Spleen (tissue), 11 donors: ENCODE data around the gene MRPS34. TPM values are rescaled to one million over a fixed set of nuclear protein-coding genes. Genes with fewer than 3 reads are reported as not detected.

ENCODE experiments used
- DNase-seq: peaks from one replicate; pipeline ENCODE4 v3.0.0-alpha.2; 2020
- H3K27ac ChIP-seq, 8 donors: fragments of 200-600 bp; sonication (generic) in 7 of 8; 1 replicate in 4 of 8; 2 replicates in 4 of 8; pipeline versions ENCODE4 v1.5.0 to v1.8.0; 2016 to 2021; ENCODE audit warnings: inconsistent platforms in 4 of 8, mild to moderate bottlenecking in 4 of 8, moderate library complexity in 1 of 8
- H3K27me3 ChIP-seq, 7 donors: fragments of 200-600 bp; sonication (generic) in 6 of 7; replicated peaks in 1 of 7; 1 replicate in 4 of 7; 2 replicates in 3 of 7; pipeline versions ENCODE4 v1.5.0 to v1.8.0; 2016 to 2021; ENCODE audit warnings: inconsistent platforms in 3 of 7, mild to moderate bottlenecking in 1 of 7
- H3K36me3 ChIP-seq, 6 donors: fragments of 200-600 bp; sonication (generic) in 5 of 6; 1 replicate in 4 of 6; 2 replicates in 2 of 6; pipeline versions ENCODE4 v1.5.0 to v1.8.0; 2016 to 2021; ENCODE audit warnings: inconsistent platforms in 2 of 6
- H3K4me1 ChIP-seq, 6 donors: fragments of 200-600 bp; sonication (generic) in 5 of 6; 1 replicate in 3 of 6; 2 replicates in 3 of 6; pipeline versions ENCODE4 v1.5.0 to v1.8.0; 2016 to 2021; ENCODE audit warnings: inconsistent platforms in 3 of 6
- H3K4me3 ChIP-seq, 8 donors: fragments of 200-600 bp; sonication (generic) in 7 of 8; 1 replicate in 4 of 8; 2 replicates in 4 of 8; pipeline versions ENCODE4 v1.5.0 to v1.8.0; 2016 to 2021; ENCODE audit warnings: inconsistent platforms in 4 of 8, mild to moderate bottlenecking in 4 of 8, moderate library complexity in 2 of 8
- H3K9me3 ChIP-seq, 8 donors: fragments of 200-600 bp; sonication (generic) in 7 of 8; 1 replicate in 4 of 8; 2 replicates in 4 of 8; pipeline versions ENCODE4 v1.5.0 to v1.8.0; 2016 to 2021; ENCODE audit warnings: inconsistent platforms in 4 of 8
- POLR2A ChIP-seq, 3 donors: fragments of 450-650 bp; IDR thresholded peaks; one replicate each; pipeline ENCODE4 v1.5.1; 2017; ENCODE audit warnings: antibody characterized with exemption in 3 of 3, mild to moderate bottlenecking in 1 of 3
- POLR2AphosphoS5 ChIP-seq, 3 donors: sonication (generic); formaldehyde crosslinking; IDR thresholded peaks; one replicate each; pipeline ENCODE4 v1.5.1; 2017; ENCODE audit warnings: antibody characterized with exemption in 3 of 3
- WGBS, 5 donors: extraction: QIAGEN DNeasy Blood & Tissue Kit in 3 of 5; methylation state at CpG; one replicate each; pipeline versions ENCODE4 v1.1.5 to v1.1.7; 2013 to 2018; 5-methylcytosine and 5-hydroxymethylcytosine counted together
- intact Hi-C: fragments of 100-400 bp; cut with DNase I; formaldehyde crosslinking; loops from one replicate; pipeline ENCODE4 v1.15.0; 2023; ENCODE audit warnings: low total_unique reads
- polyA plus RNA-seq, 3 donors: library from polyadenylated mRNA; stranded (reverse); fragments of 200-250 nt; gene quantifications; one replicate each; pipeline ENCODE4 v1.2.1, GENCODE V29; 2013
- total RNA-seq, 7 donors: library from RNA; depleted of rRNA in 3 of 7; stranded (reverse); fragments of >200 nt in 3 of 7; fragmentation: NEBNext Ultra II Directional in 4 of 7; extraction: Animal tissue kit (Norgen Biotek cat#: 25700) in 4 of 7; gene quantifications; one replicate each; pipeline versions ENCODE4 v1.1.0 to v1.2.1, GENCODE V29; 2016 to 2021
- TF ChIP-seq, protein P1 (sequence below), 11 experiments: fragments of 200-600 bp in 7 of 11; fragments of 450-650 bp in 4 of 11; sonication (generic) in 4 of 11; IDR thresholded peaks in 8 of 11; conservative IDR thresholded peaks in 3 of 11; 1 replicate in 7 of 11; 2 replicates in 4 of 11; pipeline versions ENCODE4 v1.4.0 to v1.8.0; 2016 to 2021; ENCODE audit warnings: antibody characterized with exemption in 11 of 11, inconsistent platforms in 4 of 11, mild to moderate bottlenecking in 1 of 11
- donor health status: healthy with polysubstance abuse.
- donor health status: DM: no; HTN: no; CAD: no; lungs with moderate emphysema.
- donor health status: DM: no; HTN: no; CAD: no.
- donor health status: Bipolar disorder and iron deficiency.
- donor health status: healthy.
- donor health status: DM: no; HTN: no; CAD: no.
- donor health status: DM: yes; HTN: yes; CAD: no.

MRPS34 gene
- total and polyA plus RNA-seq, 10 donors, result 49.9 to 157 (median 63.8) TPM

DNA sequence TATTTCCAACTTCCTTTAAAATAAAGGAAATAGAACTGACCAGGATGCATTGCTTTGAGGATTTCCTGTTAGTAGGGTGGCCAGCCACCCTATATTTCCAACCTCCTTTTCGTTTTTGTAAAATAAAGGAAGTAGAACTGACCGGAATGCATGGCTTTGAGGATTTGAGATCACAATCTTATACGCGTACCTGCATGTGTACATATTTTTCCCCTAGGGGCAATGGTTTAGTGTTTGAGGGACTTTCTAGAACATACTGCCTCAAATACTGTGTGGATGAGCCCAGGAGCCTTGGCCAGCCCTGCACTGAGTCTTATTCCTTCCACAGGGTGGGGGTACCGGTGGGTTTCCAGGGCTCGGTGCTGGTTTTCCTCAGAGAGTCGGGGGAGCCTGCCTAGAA is 41.3 kb downstream of the MRPS34 start:
- no peak for TF ChIP-seq POLR2A (IDR thresholded peaks at IDR 0.05)
- intact Hi-C loops, result no loop called here
- no peak for DNase-seq
- WGBS, 5 donors, result 61 to 75% (median 73%) methylated on average over 6 to 7 of the region's 7 CpGs
- Histone ChIP-seq H3K27ac (peak overlapping the region in 1 of 8 donors; percentile 13), H3K36me3 (peaks cover 0 to 87% (median 68%) of the 10 kb centered on the region in 6 donors), H3K9me3 (no peaks in the 10 kb centered on the region), H3K27me3 (no peaks in the 10 kb centered on the region), H3K4me3 (no peak overlapping the region), H3K4me1 (peaks cover 0 to 13% (median 0%) of the 10 kb centered on the region in 6 donors)

- Histone ChIP-seq H3K4me1 (peaks cover 0 to 18% (median 0%) of the 10 kb centered on the region in 6 donors), H3K4me3 (no peak overlapping the region), H3K36me3 (peaks cover 0 to 92% (median 73%) of the 10 kb centered on the region in 6 donors), H3K27me3 (no peaks in the 10 kb centered on the region), H3K27ac (peak overlapping the region in 1 of 8 donors; percentile 13), H3K9me3 (no peaks in the 10 kb centered on the region)
- WGBS, 5 donors, result 92 to 98% (median 95%) methylated on average over 7 of the region's 7 CpGs
- intact Hi-C loops, result no loop called here
- no peak for TF ChIP-seq POLR2AphosphoS5 (IDR thresholded peaks at IDR 0.05)
- TF ChIP-seq, protein P1, sequence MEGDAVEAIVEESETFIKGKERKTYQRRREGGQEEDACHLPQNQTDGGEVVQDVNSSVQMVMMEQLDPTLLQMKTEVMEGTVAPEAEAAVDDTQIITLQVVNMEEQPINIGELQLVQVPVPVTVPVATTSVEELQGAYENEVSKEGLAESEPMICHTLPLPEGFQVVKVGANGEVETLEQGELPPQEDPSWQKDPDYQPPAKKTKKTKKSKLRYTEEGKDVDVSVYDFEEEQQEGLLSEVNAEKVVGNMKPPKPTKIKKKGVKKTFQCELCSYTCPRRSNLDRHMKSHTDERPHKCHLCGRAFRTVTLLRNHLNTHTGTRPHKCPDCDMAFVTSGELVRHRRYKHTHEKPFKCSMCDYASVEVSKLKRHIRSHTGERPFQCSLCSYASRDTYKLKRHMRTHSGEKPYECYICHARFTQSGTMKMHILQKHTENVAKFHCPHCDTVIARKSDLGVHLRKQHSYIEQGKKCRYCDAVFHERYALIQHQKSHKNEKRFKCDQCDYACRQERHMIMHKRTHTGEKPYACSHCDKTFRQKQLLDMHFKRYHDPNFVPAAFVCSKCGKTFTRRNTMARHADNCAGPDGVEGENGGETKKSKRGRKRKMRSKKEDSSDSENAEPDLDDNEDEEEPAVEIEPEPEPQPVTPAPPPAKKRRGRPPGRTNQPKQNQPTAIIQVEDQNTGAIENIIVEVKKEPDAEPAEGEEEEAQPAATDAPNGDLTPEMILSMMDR (IDR thresholded peaks at IDR 0.05 in 8 of 11, conservative IDR thresholded peaks at IDR 0.05 in 3 of 11), result no peak
- no peak for TF ChIP-seq POLR2A (IDR thresholded peaks at IDR 0.05)
- DNase-seq, result no peak
Observed at GRCh38 chr16:1731073-1731472, 41.9 kb downstream of the MRPS34 start.

DNA sequence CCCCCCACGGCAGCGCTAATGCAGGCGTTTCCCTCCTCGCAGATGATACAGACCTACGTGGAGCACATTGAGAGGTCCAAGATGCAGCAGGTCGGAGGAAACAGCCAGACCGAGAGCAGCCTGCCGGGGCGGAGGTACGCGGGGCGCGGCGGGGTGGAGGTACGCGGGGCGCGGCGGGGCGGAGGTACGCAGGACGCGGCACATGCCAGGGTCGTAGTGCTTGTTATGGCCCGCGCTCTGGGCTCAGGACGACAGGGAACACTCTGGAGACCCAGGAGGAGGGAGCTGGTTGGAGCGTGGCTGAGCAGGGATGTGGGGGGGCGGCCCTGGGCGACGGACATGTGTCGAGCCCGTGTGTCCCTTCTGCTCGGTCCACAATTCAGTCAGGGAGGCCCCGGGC is 43.5 kb downstream of the MRPS34 start:
- peaks cover 0 to 100% (median 74%) of the 10 kb centered on the region in 6 donors for H3K36me3 ChIP-seq
- no peaks in the 10 kb centered on the region for H3K27me3 ChIP-seq
- TF ChIP-seq POLR2A (IDR thresholded peaks at IDR 0.05) (no peak), POLR2AphosphoS5 (IDR thresholded peaks at IDR 0.05) (peak in 1 of 3 donors; percentile 21)
- TF ChIP-seq, protein P1 (IDR thresholded peaks at IDR 0.05 in 8 of 11, conservative IDR thresholded peaks at IDR 0.05 in 3 of 11), result no peak
- intact Hi-C loops, result no loop called here
- DNase-seq, result no peak
- H3K4me3 ChIP-seq, result no peak overlapping the region
- 94 to 96% (median 95%) methylated on average over 32 to 35 of the region's 35 CpGs for WGBS, 5 donors
- no peak overlapping the region for H3K27ac ChIP-seq
- no peaks in the 10 kb centered on the region for H3K9me3 ChIP-seq
- H3K4me1 ChIP-seq, result peaks cover 0 to 34% (median 5%) of the 10 kb centered on the region in 6 donors

DNA sequence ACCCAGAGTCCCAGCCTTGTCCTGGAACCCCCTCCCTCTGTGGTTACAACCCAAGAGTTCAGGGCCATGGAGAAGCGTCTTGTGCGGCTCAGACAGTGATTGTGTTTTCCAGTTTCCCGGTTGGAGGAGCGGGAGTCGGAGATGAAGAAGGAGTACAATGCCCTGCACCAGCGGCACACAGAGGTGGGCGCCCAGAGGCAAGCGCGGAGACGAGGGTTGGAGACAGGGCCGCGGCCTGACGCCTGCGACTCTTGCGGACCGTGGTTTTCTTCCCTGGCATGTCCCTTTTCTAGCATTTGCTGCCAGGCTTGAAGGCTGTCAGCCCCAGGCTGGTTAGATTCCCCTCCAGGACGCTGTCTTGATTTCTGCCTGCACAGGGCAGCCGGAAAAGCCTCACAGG is 43.9 kb downstream of the MRPS34 start:
- Histone ChIP-seq H3K27me3 (no peaks in the 10 kb centered on the region), H3K36me3 (peaks cover 0 to 99% (median 71%) of the 10 kb centered on the region in 6 donors), H3K9me3 (no peaks in the 10 kb centered on the region), H3K27ac (no peak overlapping the region), H3K4me3 (no peak overlapping the region), H3K4me1 (peaks cover 0 to 39% (median 8%) of the 10 kb centered on the region in 6 donors)
- 94 to 98% (median 95%) methylated on average over 14 to 18 of the region's 18 CpGs for WGBS, 5 donors
- intact Hi-C loops, result no loop called here
- no peak for DNase-seq
- TF ChIP-seq, protein P1 (IDR thresholded peaks at IDR 0.05 in 8 of 11, conservative IDR thresholded peaks at IDR 0.05 in 3 of 11), result no peak
- TF ChIP-seq POLR2A (IDR thresholded peaks at IDR 0.05) (no peak), POLR2AphosphoS5 (IDR thresholded peaks at IDR 0.05) (peak in 1 of 3 donors; percentile 23)
